ENCODE results near the gene GAS6. TPM values are rescaled to one million over a fixed set of nuclear protein-coding genes. Genes with fewer than 3 reads are reported as not detected.

Gene GAS6
- total and polyA plus RNA-seq, 2 experiments from 2014 or later = 91.8 to 112 TPM

DNA sequence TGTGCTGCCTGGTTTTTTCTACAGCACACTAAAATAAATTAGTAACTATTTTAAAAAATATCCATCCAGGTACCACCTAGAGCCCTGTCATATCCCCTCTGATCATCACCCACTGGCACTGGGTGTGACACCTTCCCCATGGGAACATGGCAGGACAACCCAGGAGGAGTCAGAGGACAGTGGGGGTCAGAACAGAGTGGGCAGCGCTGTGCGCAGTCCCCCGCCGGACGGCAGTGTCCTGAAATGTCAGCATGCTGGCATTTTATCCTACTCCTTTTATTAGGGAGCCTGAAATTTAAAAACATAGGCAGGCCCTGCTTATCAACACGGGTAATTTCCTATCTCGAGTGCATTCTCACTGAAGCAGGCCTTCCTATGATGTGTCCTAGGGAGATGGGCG is 42.1 kb upstream of the GAS6 start:
- TF ChIP-seq, protein P1, sequence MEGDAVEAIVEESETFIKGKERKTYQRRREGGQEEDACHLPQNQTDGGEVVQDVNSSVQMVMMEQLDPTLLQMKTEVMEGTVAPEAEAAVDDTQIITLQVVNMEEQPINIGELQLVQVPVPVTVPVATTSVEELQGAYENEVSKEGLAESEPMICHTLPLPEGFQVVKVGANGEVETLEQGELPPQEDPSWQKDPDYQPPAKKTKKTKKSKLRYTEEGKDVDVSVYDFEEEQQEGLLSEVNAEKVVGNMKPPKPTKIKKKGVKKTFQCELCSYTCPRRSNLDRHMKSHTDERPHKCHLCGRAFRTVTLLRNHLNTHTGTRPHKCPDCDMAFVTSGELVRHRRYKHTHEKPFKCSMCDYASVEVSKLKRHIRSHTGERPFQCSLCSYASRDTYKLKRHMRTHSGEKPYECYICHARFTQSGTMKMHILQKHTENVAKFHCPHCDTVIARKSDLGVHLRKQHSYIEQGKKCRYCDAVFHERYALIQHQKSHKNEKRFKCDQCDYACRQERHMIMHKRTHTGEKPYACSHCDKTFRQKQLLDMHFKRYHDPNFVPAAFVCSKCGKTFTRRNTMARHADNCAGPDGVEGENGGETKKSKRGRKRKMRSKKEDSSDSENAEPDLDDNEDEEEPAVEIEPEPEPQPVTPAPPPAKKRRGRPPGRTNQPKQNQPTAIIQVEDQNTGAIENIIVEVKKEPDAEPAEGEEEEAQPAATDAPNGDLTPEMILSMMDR (IDR thresholded peaks at IDR 0.05; ENCODE audit: low read depth, low read length) = no peak
- H3K9me3 ChIP-seq (ENCODE audit: low read depth) = no peaks in the 10 kb centered on the region
- DNase-seq (ENCODE audit: low read depth in 1 of 2, low spot score in 1 of 2) = no peak
- no peak overlapping the region for H3K27ac ChIP-seq
- no peaks in the 10 kb centered on the region for H3K27me3 ChIP-seq
- H3K4me1 ChIP-seq (ENCODE audit: low read depth) = peaks cover 8% of the 10 kb centered on the region
- H3K4me3 ChIP-seq = no peak overlapping the region
- H3K36me3 ChIP-seq = no peaks in the 10 kb centered on the region

DNA sequence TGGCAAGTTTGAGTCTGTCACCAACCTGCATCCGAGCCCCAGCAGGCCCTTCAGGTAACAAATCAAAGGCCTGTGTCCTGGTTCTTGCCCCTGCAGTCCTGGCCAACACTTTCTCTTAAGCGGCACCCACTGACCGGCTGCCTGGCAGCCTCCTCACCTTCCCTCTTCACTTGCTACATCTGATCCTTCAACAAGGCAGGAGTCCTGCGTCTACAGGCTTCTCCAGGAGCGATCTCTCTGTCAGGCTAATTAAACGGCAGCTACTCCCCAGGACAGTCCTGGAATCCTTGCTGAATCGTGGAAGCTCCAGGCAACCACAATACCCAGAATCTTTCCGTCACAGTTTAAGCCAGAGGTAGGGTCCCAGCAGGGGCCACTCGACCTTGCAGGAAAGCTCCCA is 41.1 kb upstream of the GAS6 start:
- H3K9me3 ChIP-seq (ENCODE audit: low read depth) = no peaks in the 10 kb centered on the region
- no peak for DNase-seq (ENCODE audit: low read depth in 1 of 2, low spot score in 1 of 2)
- TF ChIP-seq, protein P1 (IDR thresholded peaks at IDR 0.05; ENCODE audit: low read depth, low read length) = no peak
- no peak overlapping the region for H3K27ac ChIP-seq
- no peak overlapping the region for H3K4me3 ChIP-seq
- no peaks in the 10 kb centered on the region for H3K27me3 ChIP-seq
- peaks cover 8% of the 10 kb centered on the region for H3K4me1 ChIP-seq (ENCODE audit: low read depth)
- no peaks in the 10 kb centered on the region for H3K36me3 ChIP-seq

- Histone ChIP-seq H3K36me3 (no peaks in the 10 kb centered on the region), H3K4me1 (ENCODE audit: low read depth) (peaks cover 8% of the 10 kb centered on the region), H3K27me3 (no peaks in the 10 kb centered on the region), H3K4me3 (no peak overlapping the region), H3K9me3 (ENCODE audit: low read depth) (no peaks in the 10 kb centered on the region), H3K27ac (no peak overlapping the region)
- DNase-seq (ENCODE audit: low read depth in 1 of 2, low spot score in 1 of 2) = peak; percentile 36 to 59
- TF ChIP-seq, protein P1 (IDR thresholded peaks at IDR 0.05; ENCODE audit: low read depth, low read length) = peak; percentile 51
Observed at GRCh38 chr13:113904411-113904810, 40.5 kb upstream of the GAS6 start.

DNA sequence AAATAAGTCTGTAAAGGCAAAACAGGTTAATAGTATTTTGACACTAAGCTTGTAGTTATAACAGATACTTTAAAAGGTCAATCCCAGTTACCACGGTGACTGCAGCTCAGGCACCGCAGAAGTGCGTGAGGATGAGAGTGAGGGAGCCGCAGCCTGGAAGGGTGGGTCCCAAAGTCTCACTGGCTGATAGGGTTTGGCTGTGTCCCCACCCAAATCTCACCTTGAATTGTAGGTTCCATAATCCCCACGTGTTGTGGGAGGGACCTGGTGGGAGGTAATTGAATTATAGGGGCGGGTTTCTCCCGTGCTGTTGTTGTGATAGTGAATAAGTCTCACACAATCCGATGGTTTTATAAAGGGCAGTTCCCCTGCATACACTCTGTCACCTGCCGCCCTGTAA is 40.0 kb upstream of the GAS6 start:
- Histone ChIP-seq H3K9me3 (ENCODE audit: low read depth) (no peaks in the 10 kb centered on the region), H3K27me3 (no peaks in the 10 kb centered on the region), H3K4me3 (no peak overlapping the region), H3K27ac (no peak overlapping the region), H3K4me1 (ENCODE audit: low read depth) (peaks cover 8% of the 10 kb centered on the region), H3K36me3 (no peaks in the 10 kb centered on the region)
- no peak for DNase-seq (ENCODE audit: low read depth in 1 of 2, low spot score in 1 of 2)
- TF ChIP-seq, protein P1 (IDR thresholded peaks at IDR 0.05; ENCODE audit: low read depth, low read length) = no peak

DNA sequence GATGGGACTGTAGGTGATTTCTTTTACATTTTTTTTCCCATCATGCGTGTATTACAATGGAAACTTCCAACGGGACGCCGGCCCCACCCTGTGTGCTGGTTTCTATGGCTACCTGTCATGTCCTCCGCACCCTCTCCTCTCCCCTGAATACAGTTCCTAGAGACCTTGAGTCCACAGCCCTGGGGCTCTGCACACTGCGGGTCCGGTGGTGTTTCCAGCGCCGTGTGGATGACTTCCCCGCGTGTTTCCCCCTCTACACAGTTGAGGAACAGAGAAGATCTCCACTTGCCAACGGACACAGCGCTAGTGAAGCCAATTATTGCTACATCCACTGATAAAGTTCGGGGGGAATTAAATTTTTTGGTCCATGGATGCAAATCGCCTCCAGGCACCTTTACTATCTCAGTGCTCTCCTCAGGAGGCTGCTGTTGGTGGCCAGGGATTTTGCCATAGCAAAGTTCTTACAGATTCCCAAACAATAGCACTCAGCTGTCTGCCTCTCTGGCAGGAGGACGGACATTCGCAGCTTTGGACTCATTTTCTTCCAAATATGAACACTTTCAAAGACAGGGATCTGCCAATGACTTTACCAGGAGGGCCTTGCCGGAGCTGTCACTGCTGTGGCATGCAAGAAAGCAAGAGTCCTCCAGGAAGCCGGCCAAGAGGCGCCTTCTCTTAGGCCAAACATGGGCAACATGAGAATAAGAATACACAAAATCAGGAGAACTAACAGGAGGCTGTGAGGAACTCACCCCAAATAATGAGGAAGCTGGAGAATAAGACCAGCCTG is 39.3 kb upstream of the GAS6 start:
- Histone ChIP-seq H3K36me3 (no peaks in the 10 kb centered on the region), H3K4me1 (ENCODE audit: low read depth) (peaks cover 2% of the 10 kb centered on the region), H3K4me3 (no peak overlapping the region), H3K27me3 (no peaks in the 10 kb centered on the region), H3K9me3 (ENCODE audit: low read depth) (no peaks in the 10 kb centered on the region), H3K27ac (no peak overlapping the region)
- TF ChIP-seq, protein P1 (IDR thresholded peaks at IDR 0.05; ENCODE audit: low read depth, low read length) = no peak
- DNase-seq (ENCODE audit: low read depth in 1 of 2, low spot score in 1 of 2) = no peak
